Left kidney (tissue), 2 donors: ENCODE data around the gene RFX8. TPM values are rescaled to one million over a fixed set of nuclear protein-coding genes. Genes with fewer than 3 reads are reported as not detected.
"Not testable (repeated sequence)": the region's sequence is repeated elsewhere in the genome, so short reads cannot be mapped to it uniquely, and the experiment has no call there.

Source experiments
- DNase-seq: peaks from one replicate; pipeline ENCODE4 v3.0.0-alpha.2; 2013
- polyA plus RNA-seq: library from polyadenylated mRNA; unstranded; fragments of 120-200 nt; gene quantifications from one replicate; pipeline ENCODE4 v1.2.1, GENCODE V29; 2013; ENCODE audit not compliant: insufficient read length

Gene RFX8
- polyA plus RNA-seq, 1 donor = 0.98 TPM

- DNase-seq = no peak
These were observed 99.3 kb downstream of the RFX8 start for GRCh38 chr2:101375653-101376052.

DNA sequence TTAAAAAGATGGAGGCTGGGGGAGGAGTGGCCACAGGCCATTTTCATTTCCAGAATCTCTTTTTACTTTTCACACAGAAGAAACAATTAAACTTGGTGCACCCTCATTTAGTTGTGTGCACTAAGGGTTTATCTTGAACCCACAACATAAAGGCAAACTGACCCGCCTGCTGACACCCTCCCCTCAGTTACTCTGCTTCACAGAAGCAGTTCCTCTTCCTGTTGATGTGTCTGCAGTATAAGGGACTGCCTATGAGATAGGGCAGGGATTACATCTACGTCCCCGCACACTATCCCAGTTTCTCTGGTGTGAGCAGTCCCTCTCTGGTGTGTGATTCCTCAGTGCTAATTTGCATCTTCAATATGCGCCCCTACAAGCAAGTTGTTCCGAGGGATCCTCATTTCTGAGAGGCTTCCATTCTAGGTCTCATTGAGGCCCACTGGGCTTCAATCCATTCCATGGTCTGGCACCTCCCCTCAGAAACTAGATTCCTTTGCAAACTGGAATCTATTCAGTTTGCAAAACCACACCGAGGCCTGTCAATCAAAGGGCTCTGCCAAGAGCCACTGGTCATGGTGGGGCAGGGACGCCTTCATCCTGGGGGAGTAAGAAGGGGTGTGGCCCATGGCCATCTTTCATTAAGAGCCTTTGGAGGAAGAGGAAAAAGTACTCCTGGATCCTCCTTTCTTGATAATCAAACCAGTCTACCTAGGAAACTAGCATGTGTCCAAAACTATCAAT is 99.9 kb downstream of the RFX8 start:
- DNase-seq = no peak

DNA sequence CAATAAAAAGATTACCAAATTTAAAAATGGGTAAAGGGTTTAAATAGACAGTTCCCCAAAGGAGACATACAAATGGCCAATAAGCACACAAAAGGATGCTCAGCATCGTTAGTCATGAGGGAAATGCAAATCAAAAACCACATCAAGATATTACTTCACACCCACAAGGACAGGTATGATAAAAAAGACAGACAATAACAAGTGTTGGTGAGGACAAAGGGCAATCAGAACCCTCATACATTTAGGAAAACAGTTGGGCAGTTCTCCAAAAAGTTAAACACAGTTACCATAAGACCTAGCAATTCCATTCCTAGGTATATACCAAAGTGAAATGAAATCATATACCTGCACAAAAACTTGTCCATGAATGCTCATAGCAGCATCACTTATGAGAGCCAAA is 102.1 kb downstream of the RFX8 start:
- DNase-seq = no peak

- DNase-seq = no peak
These were observed 103.3 kb downstream of the RFX8 start for GRCh38 chr2:101371636-101372035.

DNA sequence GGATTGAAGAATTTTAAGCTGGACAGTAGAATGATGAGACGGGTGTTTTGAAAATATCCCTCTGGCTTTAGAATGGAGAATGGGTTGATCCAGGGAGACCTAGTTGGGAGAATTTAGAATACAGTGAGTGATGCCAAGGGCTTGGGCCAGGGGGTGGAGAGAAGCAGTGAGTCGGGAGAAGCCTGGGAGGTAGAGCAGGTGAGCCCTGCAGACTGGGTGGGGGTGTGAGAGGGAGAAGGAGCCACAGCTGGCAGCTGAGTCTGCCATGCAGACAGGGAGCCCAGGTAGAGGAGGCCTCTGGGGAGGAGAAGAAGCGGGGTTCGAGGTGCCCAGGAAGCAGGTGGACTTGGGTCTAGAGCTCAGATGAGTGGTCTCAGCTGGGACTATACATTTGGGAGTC is 105.8 kb downstream of the RFX8 start:
- DNase-seq = no peak

DNA sequence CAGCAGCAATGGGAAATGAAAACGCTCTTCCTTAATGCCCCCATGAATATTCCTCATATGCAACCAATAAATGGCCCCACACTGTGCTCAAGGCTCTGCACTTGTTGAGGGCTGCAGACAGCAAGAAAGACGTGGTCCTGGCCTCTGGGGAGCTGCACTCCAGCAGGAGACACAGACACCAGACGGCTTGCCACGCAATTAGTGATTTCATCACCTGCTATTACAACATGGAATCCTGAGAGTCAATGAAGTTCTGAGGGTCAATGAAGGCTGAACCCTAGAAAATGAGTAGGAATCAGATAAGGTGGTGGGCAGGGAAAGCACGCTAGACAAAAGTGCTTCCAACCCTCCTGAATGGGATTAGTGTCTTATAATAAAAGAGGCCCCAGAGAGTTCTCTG is 106.5 kb downstream of the RFX8 start:
- DNase-seq = no peak

DNA sequence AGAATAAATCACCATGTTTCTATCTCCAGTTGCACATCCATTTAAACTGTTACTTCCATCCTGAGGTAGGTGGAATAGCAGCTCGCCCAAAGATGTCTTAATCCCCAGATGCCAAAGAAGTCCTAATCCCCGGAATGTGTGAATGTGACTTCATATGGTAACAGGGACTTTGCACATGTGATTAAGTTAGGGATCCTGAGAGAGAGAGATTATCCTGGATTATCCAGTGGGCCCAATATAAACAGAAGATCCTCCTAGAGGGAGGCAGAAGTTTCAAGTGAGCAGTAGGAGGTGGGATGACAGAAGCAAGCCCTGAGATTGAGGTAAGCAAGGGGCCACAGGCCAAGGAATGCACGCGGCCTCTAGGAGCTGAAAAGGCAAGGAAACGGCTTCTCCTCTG is 107.4 kb downstream of the RFX8 start:
- no peak for DNase-seq

GRCh38 chr2:101364878-101365277 is 110.0 kb downstream of the RFX8 start:
- no peak for DNase-seq

- no peak for DNase-seq
These were observed 112.1 kb downstream of the RFX8 start for GRCh38 chr2:101362777-101363176.

GRCh38 chr2:101362316-101362715 is 112.6 kb downstream of the RFX8 start:
- DNase-seq = no peak

DNA sequence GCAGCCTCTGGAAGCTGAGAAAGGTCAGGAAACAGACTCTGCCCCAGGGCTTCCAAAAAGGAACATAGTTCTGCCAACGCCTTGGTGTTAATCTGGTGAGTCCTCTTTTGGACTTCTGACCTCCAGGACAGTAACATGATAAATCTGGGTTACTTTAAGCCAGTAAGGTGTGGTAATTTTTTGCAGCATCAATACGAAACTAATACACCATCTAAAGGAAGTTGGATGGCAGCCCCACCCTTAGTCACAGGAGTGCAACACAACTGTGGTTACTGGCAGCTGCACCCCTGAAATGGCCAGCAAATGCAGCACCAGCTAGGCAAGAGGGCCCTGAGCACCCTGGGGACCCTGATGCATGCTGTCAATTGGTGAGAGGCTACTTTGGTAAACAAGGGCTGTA is 113.4 kb downstream of the RFX8 start:
- DNase-seq = no peak

DNA sequence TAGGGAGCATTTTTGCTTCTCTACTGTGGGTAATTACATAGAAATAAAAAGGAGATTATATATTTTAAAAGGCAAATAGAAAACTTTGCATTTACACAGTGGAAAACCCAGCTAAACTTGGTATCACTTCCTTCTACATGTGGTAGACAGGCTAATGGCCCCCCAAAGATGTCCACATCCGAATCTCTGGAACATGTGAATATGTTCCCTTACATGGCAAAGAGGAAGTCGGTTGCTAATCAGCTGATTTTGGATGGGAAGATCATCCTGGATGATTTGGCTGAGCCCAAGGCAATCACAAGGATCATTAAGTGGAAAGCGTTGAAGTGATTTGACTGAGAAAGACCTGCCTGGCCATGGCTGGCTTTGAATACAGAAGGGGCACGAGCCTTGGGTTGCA is 113.8 kb downstream of the RFX8 start:
- DNase-seq = no peak

DNA sequence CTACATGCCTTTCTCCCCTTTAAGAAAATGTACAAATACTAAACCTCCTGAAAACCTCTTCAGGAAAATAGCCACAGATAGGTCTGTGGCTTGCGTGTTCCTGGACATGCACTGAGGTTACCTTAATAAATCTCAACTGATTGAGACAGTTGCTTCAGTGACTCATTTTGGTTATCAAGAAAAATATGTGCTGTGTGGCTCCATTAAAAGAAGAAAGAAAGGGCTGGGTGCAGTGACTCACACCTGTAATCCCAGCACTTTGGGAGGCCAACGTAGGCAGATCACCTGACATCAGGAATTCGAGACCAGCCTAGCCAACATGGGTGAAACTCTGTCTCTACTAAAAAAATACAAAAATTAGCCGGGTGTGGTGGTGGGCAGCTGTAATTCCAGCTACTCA is 114.7 kb downstream of the RFX8 start:
- no peak for DNase-seq

GRCh38 chr2:101359410-101359954 is 115.4 kb downstream of the RFX8 start:
- no peak for DNase-seq

GRCh38 chr2:101357376-101357775 is 117.5 kb downstream of the RFX8 start:
- no peak for DNase-seq

GRCh38 chr2:101356521-101356920 is 118.4 kb downstream of the RFX8 start:
- DNase-seq = no peak

GRCh38 chr2:101356055-101356454 is 118.9 kb downstream of the RFX8 start:
- DNase-seq = no peak

- DNase-seq = no peak
These were observed 119.4 kb downstream of the RFX8 start for GRCh38 chr2:101355401-101356054.

DNA sequence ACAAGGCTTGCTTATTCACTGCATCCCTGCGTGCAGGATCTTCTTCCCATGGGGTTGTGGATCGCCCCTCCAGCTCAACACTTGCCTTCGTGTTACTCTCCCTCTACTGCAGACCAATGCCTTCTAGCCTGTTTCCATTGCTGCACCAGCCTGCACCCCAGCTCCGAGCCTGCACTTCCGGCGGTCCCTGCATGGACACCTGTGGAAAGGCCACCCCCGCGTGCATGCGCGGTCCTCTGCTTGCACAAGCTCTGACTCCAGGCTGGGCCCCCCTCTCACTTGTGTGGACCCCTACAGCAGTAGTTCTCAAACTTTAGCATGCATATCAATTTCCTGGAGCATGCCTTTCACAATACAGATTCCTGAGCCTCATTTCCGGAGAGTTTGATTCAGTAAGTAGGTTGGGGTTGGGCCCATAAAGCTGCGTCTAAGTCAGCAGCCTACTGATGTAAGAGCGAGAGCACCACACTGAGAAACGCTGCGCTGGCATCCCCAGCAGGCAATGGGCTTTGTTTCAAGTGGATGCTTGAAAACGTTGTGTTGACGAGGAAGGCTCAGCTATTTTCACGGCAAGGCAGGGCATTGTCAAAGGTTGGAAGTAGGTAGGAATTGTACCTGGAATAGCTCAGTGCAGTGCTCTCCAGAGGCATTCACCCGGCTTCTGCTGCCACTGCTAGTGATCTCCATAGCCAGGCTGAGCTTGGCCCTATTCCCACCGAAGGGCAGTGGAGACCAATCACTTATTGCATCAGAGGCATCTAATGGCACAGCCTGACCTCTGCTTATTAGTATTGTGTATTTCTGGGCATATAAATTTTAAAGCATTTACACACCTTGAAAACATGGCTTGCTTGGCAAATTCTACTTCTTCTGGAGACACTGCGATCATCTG is 120.2 kb downstream of the RFX8 start:
- no peak for DNase-seq

- DNase-seq = not testable (repeated sequence)
These were observed 122.3 kb downstream of the RFX8 start for GRCh38 chr2:101352631-101353030.

- DNase-seq = no peak
These were observed 123.7 kb downstream of the RFX8 start for GRCh38 chr2:101351207-101351606.

GRCh38 chr2:101349893-101350662 is 124.8 kb downstream of the RFX8 start:
- no peak for DNase-seq
